SU-DHL-6 (cell line): ENCODE results near the gene KIAA1958.

Source experiments
- H2AFZ ChIP-seq: fragments of 200-600 bp; sonication (generic); 2 replicates; pipeline ENCODE4 v1.6.1; 2014; ENCODE audit warnings: low read depth, mild to moderate bottlenecking, moderate library complexity, mixed read lengths, antibody characterized with exemption, low read length; ENCODE audit not compliant: severe bottlenecking
- H3F3A ChIP-seq: fragments of 200-600 bp; shearing (Covaris generic); 2 replicates; pipeline ENCODE4 v1.6.0; 2016; ENCODE audit warnings: antibody characterized with exemption, mild to moderate bottlenecking; ENCODE audit not compliant: insufficient read depth
- H3K27ac ChIP-seq: fragments of 200-600 bp; sonication (generic); 2 replicates; pipeline ENCODE4 v1.5.1; 2016; ENCODE audit warnings: low read depth, mild to moderate bottlenecking, low read length, moderate library complexity, mixed read lengths
- H3K27me3 ChIP-seq: fragments of 200-600 bp; sonication (generic), shearing (Covaris generic); 2 replicates; pipeline ENCODE4 v1.6.0; 2014; ENCODE audit warnings: mild to moderate bottlenecking, low read length
- H3K36me3 ChIP-seq: fragments of 200-600 bp; sonication (generic); 2 replicates; pipeline ENCODE4 v1.6.1; 2014; ENCODE audit warnings: mild to moderate bottlenecking, low read length, mixed read lengths
- H3K4me2 ChIP-seq: fragments of 300-600, 200-600 bp; shearing (Covaris generic), sonication (generic); 2 replicates; pipeline ENCODE4 v1.6.0; 2014; ENCODE audit warnings: low read length, low read depth, mild to moderate bottlenecking; ENCODE audit not compliant: poor library complexity, severe bottlenecking
- H3K4me3 ChIP-seq: fragments of 200-600 bp; sonication (generic); 2 replicates; pipeline ENCODE4 v1.5.1; 2014; ENCODE audit warnings: antibody characterized with exemption, low read length, mild to moderate bottlenecking, mixed read lengths; ENCODE audit not compliant: insufficient read depth, poor library complexity, severe bottlenecking
- H3K79me2 ChIP-seq: fragments of 200-600 bp; sonication (generic); 2 replicates; pipeline ENCODE4 v1.6.1; 2014; ENCODE audit warnings: mild to moderate bottlenecking, low read length, moderate library complexity; ENCODE audit not compliant: insufficient read depth
- H3K9ac ChIP-seq: fragments of 200-600 bp; sonication (generic); 2 replicates; pipeline ENCODE4 v1.7.0; 2014; ENCODE audit warnings: mild to moderate bottlenecking, low read length
- H3K9me2 ChIP-seq: fragments of 200-600 bp; sonication (generic); replicated peaks from 2 replicates; pipeline ENCODE4 v1.6.1; 2014; ENCODE audit warnings: low read length; ENCODE audit not compliant: insufficient read depth
- H3K9me3 ChIP-seq: fragments of 200-600 bp; sonication (generic); 2 replicates; pipeline ENCODE4 v1.6.1; 2014; ENCODE audit warnings: low read length, mixed read lengths; ENCODE audit not compliant: insufficient read depth
- H4K20me1 ChIP-seq: fragments of 200-600 bp; sonication (generic); 2 replicates; pipeline ENCODE4 v1.6.1; 2014; ENCODE audit warnings: low read depth, mild to moderate bottlenecking, antibody characterized with exemption, low read length, moderate library complexity, mixed read lengths
- CTCF ChIP-seq: fragments of 200-600 bp; sonication (generic); IDR thresholded peaks from one replicate; pipeline ENCODE4 v1.5.1; 2017; ENCODE audit warnings: antibody characterized with exemption, mild to moderate bottlenecking, low read length, moderate library complexity; ENCODE audit not compliant: insufficient read depth, poor library complexity, severe bottlenecking
- EZH2phosphoT487 ChIP-seq: fragments of 200-600 bp; sonication (generic), shearing (Covaris generic); conservative IDR thresholded peaks from 2 replicates; pipeline ENCODE4 v1.6.1; 2018; ENCODE audit warnings: mild to moderate bottlenecking, antibody characterized with exemption, low read length, moderate library complexity, mixed read lengths

KIAA1958 gene

GRCh38 chr9:112472996-112473395, 13.6 kb upstream of the KIAA1958 start:
- Histone ChIP-seq H3K4me3 (no peak overlapping the region), H3K4me2 (no peak overlapping the region), H3K9me3 (no peaks in the 10 kb centered on the region), H3K9me2 (no peaks in the 10 kb centered on the region), H4K20me1 (no peaks in the 10 kb centered on the region), H3K27ac (no peak overlapping the region), H3K36me3 (no peaks in the 10 kb centered on the region), H2AFZ (no peak overlapping the region), H3K27me3 (no peaks in the 10 kb centered on the region), H3K9ac (no peak overlapping the region), H3K79me2 (no peaks in the 10 kb centered on the region), H3F3A (no peaks in the 10 kb centered on the region)
- TF ChIP-seq EZH2phosphoT487 (no peak), CTCF (no peak)

- no peaks in the 10 kb centered on the region for H3K9me3 ChIP-seq
- no peak overlapping the region for H2AFZ ChIP-seq
These were observed 12.6 kb upstream of the KIAA1958 start for GRCh38 chr9:112473986-112474385.

GRCh38 chr9:112475318-112475717, 11.3 kb upstream of the KIAA1958 start:
- H3K9me3 ChIP-seq: no peaks in the 10 kb centered on the region
- TF ChIP-seq EZH2phosphoT487 (no peak), CTCF (no peak)
- H3K4me2 ChIP-seq: no peak overlapping the region
- H3K9ac ChIP-seq: no peak overlapping the region
- no peak overlapping the region for H2AFZ ChIP-seq
- no peaks in the 10 kb centered on the region for H3K27me3 ChIP-seq
- no peak overlapping the region for H3K4me3 ChIP-seq
- H4K20me1 ChIP-seq: no peaks in the 10 kb centered on the region
- H3F3A ChIP-seq: no peaks in the 10 kb centered on the region
- H3K27ac ChIP-seq: no peak overlapping the region
- no peaks in the 10 kb centered on the region for H3K9me2 ChIP-seq
- no peaks in the 10 kb centered on the region for H3K36me3 ChIP-seq
- no peaks in the 10 kb centered on the region for H3K79me2 ChIP-seq

More at GRCh38 chr9:112473986-112474385, 12.6 kb upstream of the KIAA1958 start:
- no peaks in the 10 kb centered on the region for H3K27me3 ChIP-seq
- TF ChIP-seq CTCF (no peak), EZH2phosphoT487 (no peak)
- H3K79me2 ChIP-seq: no peaks in the 10 kb centered on the region
- H3K36me3 ChIP-seq: no peaks in the 10 kb centered on the region
- no peak overlapping the region for H3K4me3 ChIP-seq
- no peaks in the 10 kb centered on the region for H3K9me2 ChIP-seq
- no peak overlapping the region for H3K4me2 ChIP-seq
- no peak overlapping the region for H3K9ac ChIP-seq
- H4K20me1 ChIP-seq: no peaks in the 10 kb centered on the region
- no peaks in the 10 kb centered on the region for H3F3A ChIP-seq
- H3K27ac ChIP-seq: no peak overlapping the region
